Activated CD4-positive, alpha-beta T cell treated with anti-CD3 and anti-CD28 coated beads, Interleukin-2, amount 50 U/mL, for 48 hours (primary cell): ENCODE results near the gene HEATR5A.
"Not testable (repeated sequence)": the region's sequence is repeated elsewhere in the genome, so short reads cannot be mapped to it uniquely, and the experiment has no call there.

ENCODE experiments used
- DNase-seq, 2 experiments: peaks; one replicate each; pipeline ENCODE4 v3.0.0-alpha.2; 2020

Gene HEATR5A

GRCh38 chr14:31388687-31389413 lies 31.5 kb downstream of the HEATR5A start:
- DNase-seq, result no peak

- no peak for DNase-seq
These were observed 33.3 kb downstream of the HEATR5A start for GRCh38 chr14:31387091-31387490.

DNA sequence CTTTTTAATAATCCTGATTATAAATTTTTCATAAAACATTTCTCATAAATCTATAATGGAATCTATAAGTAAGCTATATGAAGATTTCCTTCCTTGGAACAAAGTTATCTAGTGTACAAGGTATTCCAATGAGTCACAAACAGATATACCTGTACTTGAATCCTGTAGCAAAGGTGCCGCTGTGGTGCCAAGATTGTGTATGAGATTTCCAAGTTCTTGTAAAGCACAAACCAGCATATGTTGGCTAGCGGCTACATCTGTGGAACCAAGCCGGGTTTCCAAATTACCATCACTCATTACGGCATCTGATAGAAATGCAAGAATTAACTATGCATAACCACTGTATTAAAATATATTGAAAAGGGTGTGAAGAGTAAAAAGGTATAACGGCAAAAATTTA lies 34.1 kb downstream of the HEATR5A start:
- no peak for DNase-seq

DNA sequence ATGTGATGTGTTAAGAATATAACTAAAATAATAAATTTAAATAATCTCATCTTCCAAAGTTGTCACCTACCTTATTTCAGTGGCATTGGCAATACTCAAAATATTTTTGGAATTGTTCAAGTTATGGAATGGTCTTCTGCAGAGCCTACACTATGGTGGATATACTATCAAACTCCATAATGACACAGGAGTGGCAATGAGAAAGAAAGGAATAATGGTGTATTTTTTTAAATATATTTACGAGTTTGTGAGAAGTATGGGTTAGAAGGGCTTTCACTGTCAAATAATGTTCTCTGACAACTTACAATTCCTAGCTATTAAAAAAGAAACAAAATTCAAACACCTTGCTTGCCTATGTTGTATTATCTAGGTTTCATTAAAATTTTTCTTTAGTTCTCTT lies 38.1 kb downstream of the HEATR5A start:
- no peak for DNase-seq

DNA sequence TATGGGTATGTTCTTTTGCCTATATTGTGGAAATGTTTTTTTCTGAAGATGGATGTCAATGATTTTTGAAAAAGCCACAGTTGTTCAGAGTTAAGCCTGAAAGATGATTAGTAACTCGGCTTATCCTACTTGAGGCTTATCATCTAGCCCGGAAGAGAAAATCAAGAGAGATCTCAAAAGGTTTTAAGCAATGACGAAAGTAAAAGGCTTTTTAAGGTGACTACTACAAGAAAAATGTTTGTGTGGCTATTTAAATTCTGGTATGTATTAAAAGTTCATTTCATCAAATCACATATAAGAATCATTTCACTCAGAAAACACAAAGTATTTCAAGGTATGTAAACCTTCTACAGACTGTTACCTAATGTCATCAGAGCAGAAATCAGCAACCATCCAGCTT lies 40.2 kb downstream of the HEATR5A start:
- DNase-seq, result no peak

DNA sequence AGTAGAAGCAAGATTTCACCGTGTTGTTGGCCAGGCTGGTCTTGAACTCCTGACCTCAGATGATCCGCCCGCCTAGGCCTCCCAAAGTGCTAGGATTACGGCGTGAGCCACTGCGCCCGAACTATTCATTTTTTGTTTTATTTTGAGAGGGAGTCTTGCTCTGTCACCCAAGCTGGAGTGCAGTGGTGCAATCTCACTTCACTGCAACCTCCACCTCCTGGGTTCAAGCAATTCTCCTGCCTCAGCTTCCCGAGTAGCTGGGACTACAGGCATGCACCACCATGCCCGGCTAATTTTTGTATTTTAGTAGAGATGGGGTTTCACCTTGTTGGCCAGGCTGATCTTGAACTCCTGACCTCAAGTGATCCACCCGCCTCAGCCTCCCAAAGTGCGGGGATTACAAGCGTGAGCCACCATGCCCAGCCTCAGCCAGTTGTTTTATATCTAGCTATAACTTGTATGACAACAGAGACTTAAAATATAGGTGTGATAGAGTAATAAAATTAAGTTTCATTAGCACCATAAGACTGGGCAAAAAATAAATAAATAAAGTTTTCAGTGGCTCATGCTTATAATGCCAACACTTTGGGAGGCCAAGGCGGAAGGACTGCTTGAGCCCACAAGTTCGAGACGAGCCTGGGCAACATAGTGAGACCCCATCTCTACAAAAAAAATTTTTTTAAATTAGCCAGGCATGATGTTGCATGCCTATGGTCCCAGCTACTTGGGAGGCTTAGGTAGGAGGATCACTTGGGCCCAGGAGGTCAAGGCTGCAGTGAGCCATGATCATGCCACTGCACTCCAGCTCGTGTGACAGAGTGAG lies 41.0 kb downstream of the HEATR5A start:
- DNase-seq, result not testable (repeated sequence)

GRCh38 chr14:31377433-31377832 lies 42.9 kb downstream of the HEATR5A start:
- no peak for DNase-seq

DNA sequence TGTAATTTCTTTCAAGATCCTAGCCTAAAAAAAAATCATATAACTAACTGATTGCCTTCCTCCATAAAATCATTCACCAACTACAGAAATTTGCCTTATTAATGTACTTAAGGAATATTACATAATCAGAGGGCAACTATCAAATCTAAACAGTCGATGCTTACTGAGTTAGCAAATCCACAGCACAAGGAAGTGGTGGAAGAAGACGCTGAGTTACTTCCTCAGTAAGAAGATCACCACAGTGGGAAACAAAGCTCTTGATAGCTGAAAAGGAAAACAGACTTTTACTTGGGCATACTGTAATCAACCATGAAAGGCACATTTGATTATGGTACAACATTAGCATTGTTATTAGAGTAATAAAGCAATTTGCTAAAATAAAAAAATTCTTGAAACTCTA lies 48.7 kb downstream of the HEATR5A start:
- DNase-seq, result no peak

- DNase-seq, result no peak
These were observed 56.8 kb downstream of the HEATR5A start for GRCh38 chr14:31363331-31364073.

GRCh38 chr14:31362746-31363145 lies 57.6 kb downstream of the HEATR5A start:
- DNase-seq, result no peak

- not testable (repeated sequence) for DNase-seq
These were observed 58.6 kb downstream of the HEATR5A start for GRCh38 chr14:31361761-31362160.

- no peak for DNase-seq
These were observed 59.3 kb downstream of the HEATR5A start for GRCh38 chr14:31360919-31361662.

GRCh38 chr14:31357279-31357678 lies 63.1 kb downstream of the HEATR5A start:
- no peak for DNase-seq

DNA sequence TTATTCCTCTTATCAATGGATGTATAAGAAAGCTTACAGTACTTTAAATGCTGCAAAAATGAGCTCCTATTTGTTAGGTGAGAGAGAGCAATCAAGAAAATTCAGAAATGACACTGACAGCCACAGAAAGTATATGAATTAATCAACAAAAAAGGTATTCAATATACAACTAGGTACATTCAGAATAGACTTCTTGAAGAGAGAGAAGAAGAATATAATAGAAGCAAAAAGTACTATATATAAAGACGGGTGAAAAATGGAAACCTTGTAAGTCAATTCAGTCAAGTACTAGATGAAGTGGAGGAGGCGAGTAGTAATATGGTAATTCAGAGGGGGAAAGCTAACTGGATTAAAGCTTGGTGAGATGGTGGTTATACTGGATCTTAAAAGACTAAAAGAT lies 74.3 kb downstream of the HEATR5A start:
- no peak for DNase-seq

DNA sequence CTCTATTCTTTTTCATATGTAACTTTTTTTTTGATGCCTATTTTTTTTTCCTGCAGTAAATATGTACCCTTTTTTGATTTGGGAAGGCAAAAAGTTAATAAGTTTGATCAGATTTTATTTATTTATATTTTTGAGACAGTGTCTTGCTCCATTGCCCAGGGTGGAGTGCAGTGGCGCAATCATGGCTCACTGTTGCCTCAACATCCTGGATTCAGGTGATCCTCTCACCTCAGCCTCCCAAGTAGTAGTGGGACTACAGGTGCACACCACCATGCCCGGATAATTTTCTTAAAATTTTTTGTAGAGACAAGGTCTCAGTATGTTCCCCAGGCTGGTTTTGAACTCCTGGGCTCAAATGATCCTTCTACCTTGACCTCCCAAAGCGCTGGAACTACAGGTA lies 79.1 kb downstream of the HEATR5A start:
- no peak for DNase-seq

GRCh38 chr14:31340297-31341063 lies 79.9 kb downstream of the HEATR5A start:
- no peak for DNase-seq

- DNase-seq, result no peak
These were observed 80.6 kb downstream of the HEATR5A start for GRCh38 chr14:31339743-31340142.

DNA sequence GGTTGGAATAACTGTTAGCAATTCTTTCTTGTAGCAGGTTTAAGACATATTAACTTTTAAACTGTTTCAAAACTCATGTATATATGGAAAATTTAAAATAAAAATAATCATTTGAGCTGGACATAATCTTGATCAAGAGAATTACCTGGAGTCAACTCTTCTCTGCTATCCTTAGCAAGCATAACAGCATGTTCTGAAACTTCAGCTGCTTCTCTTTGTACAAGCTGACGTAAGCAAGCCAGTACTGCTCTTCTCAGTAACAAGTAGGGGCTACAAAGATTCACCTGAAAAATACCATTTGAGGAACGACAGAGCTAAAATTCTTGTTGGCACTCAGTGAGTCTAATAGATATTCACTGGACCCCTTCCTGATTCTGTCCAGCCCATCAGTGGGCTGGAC lies 83.0 kb downstream of the HEATR5A start:
- no peak for DNase-seq

DNA sequence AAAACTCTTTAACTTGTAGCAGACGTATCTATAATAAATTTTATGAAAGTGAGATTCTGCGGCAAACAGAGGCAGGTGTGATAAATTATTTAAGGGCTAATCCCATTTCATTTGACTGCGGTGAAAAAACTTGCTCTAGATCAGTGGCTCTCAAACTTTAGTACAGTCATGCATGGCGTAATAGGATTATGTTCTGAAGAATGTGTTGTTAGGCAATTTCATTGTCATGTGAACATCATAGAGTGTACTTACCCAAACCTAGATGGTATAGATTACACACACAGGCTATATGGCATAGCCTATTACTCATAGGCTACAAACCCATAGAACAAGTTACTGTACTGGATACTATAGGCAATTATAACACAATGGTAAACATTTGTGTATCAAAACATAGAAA lies 83.7 kb downstream of the HEATR5A start:
- no peak for DNase-seq

- DNase-seq, result not testable (repeated sequence)
These were observed 89.0 kb downstream of the HEATR5A start for GRCh38 chr14:31331395-31331794.

DNA sequence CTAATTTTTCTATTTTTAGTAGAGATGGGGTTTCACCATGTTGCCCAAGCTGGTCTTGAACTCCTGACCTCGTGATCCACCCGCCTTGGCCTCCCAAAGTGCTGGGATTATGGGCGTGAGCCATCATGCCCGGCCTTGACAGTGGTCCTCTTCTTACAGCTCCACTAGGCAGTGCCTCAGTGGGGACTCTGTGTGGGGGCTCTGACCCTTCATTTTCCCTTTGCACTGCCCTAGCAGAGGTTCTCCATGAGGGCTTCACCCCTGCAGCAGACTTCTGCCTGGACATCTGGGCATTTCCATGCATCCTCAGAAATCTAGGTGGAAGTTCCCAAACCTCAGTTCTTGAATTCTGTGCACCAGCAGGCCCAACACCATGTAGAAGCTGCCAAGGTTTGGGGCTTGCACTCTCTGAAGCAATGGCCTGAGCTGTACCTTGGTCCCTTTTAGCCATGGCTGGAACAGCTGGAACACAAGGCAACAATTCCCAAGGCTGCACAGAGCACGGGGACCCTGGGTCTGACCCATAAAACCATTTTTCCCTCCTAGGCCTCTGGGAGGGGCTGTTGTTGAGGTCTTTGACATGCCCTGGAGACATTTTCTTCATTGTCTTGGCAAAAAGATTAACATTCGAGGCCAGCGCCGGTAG lies 90.4 kb downstream of the HEATR5A start:
- DNase-seq, result not testable (repeated sequence)

- DNase-seq, result no peak
These were observed 94.2 kb downstream of the HEATR5A start for GRCh38 chr14:31326111-31326510.
